CMK (cell line): ENCODE results near the gene MFSD12.
"Not testable (repeated sequence)": the region's sequence is repeated elsewhere in the genome, so short reads cannot be mapped to it uniquely, and the experiment has no call there.

Experiments used
- DNase-seq: peaks from one replicate; pipeline ENCODE4 v3.0.0-alpha.2; 2010; ENCODE audit warnings: low read depth

The MFSD12 gene

DNA sequence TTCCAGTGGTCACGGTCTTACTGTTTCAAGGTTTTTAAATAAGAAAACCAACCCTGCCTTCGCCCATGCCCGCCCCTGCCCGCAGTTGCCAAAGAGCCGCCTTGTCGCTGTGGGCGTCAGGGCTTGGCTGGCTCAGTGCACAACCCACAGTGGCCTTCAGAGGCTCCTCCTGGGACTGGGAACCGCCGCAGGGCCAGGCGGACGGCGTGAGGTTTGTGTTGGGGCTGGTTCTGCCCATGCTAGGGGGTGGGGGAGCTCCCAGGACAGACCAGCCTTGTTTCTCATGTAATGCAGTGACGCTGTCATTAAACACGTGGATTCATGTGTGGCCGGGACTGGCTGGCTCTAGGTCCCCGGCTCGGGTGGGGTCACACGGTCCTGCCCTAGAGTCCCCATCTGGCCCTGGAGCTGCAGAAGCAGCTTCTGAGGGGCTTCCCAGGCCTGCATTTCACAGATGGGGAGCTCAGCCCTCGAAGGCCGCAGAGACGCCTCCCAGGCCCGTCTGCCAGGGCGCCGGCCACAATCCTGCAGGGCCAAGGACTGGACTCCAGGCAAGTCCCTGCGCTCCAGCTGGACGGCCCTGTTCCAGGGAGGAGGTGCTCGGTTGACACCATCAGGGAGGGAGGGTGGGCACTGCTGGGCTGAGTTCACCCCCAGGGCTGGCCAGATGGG is 20.8 kb downstream of the MFSD12 start:
- no peak for DNase-seq

DNA sequence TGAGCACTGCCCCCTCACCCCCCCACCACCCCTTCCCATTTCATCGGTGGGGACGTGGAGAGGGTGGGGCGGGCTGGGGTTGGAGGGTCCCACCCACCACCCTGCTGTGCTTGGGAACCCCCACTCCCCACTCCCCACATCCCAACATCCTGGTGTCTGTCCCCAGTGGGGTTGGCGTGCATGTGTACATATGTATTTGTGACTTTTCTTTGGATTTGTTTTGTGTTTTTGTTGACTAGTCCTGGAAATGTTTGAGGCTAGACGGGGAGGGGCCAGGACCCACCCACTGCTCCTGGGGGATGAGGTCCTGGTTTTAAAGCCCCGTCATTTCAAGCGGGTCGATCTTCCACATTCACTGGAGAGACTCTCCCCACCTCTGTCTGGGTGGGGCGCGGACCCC is 21.4 kb downstream of the MFSD12 start:
- DNase-seq: no peak

DNA sequence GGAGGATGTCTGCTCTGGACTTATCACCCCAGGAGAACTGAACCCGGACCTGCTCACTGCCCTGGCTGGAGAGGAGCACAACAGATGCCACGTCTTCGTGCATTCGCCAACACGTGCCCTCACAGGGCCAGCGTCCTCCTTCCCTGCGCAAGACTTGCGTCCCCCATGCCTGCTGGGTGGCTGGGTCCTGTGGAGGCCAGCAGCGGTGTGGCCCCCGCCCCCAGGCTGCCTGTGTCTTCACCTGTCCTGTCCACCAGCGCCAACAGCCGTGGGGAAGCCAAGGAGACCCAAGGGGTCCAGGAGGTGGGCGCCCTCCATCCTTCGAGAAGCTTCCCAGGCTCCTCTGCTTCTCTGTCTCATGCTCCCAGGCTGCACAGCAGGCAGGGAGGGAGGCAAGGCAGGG is 21.8 kb downstream of the MFSD12 start:
- DNase-seq: no peak

DNA sequence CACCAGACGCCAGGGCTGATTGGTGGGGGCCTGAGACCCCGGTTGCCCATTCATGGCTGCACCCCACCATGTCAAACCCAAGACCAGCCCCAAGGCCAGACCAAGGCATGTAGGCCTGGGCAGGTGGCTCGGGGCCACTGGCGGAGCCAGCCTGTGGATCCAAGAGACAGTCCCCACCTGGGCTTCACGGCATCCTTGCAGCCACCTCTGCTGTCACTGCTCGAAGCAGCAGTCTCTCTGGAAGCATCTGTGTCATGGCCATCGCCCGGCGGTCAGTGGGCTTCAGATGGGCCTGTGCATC is 22.2 kb downstream of the MFSD12 start:
- DNase-seq: no peak

DNA sequence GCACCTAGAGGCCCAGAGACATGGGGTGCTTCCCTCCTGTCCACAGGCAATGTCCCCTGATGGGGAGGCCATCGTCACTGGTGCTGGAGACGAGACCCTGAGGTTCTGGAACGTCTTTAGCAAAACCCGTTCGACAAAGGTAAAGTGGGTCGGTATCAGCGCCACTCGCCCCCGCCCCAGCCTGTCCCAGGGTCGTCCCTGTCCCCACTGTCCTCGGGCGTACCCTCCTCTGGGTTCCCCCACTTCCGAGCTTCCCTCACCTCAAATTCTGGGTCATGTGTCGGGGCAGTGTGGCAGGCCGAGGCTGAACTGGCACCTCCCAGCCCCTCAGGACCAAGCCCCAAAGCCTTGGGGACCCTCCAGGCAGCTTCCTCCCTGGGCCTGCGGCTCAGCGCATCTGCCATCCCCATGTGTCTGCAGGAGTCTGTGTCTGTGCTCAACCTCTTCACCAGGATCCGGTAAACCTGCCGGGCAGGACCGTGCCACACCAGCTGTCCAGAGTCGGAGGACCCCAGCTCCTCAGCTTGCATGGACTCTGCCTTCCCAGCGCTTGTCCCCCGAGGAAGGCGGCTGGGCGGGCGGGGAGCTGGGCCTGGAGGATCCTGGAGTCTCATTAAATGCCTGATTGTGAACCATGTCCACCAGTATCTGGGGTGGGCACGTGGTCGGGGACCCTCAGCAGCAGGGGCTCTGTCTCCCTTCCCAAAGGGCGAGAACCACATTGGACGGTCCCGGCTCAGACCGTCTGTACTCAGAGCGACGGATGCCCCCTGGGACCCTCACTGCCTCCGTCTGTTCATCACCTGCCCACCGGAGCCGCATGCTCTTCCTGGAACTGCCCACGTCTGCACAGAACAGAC is 22.8 kb downstream of the MFSD12 start:
- DNase-seq: no peak

DNA sequence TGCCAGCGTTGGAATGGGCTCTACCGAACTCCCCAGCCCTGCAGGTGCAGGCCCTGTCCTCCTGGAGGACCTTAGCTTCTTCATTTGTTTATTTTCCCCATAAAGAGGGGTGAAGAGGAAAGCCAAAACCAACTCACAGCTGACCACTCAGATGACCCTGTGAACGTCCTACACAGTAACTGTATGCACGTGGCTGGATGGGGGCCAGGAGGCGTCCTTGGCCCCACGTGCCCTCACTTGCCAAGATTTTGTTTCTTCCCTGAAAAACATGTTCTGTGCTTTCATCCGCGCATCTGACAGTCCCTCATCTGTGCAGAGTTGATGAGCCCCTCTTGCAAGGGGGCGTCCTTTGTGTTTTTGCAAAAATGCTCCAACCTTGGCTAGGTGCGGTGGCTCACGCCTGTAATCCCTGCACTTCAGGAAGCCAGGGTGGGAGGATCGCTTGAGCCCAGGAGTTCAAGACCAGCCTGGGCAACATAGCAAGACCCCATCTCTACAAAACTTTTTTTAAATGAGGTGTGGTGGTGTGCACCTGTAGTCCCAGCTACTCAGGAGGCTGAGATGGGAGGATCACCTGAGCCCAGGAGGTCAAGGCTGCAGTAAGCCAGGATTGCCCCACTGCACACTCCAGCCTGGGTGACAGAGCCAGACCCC is 23.7 kb downstream of the MFSD12 start:
- DNase-seq: no peak

DNA sequence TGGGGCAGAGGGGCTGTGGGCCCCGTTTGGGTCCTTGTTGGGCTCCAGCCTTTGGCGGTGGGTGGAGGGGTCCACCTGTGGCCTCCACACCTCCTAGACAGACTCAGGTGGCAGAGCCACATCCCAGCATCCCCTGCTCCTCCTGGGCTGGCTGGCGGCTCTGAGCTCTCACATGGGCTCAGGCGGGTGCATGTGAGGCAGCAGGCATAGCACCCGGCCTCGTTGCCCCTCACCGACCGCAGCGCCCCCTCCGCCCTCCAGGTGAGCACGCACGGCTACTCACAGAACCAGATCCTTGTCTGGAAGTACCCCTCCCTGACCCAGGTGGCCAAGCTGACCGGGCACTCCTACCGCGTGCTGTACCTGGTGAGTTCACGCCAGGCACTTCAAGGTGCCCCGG is 24.4 kb downstream of the MFSD12 start:
- DNase-seq: no peak

DNA sequence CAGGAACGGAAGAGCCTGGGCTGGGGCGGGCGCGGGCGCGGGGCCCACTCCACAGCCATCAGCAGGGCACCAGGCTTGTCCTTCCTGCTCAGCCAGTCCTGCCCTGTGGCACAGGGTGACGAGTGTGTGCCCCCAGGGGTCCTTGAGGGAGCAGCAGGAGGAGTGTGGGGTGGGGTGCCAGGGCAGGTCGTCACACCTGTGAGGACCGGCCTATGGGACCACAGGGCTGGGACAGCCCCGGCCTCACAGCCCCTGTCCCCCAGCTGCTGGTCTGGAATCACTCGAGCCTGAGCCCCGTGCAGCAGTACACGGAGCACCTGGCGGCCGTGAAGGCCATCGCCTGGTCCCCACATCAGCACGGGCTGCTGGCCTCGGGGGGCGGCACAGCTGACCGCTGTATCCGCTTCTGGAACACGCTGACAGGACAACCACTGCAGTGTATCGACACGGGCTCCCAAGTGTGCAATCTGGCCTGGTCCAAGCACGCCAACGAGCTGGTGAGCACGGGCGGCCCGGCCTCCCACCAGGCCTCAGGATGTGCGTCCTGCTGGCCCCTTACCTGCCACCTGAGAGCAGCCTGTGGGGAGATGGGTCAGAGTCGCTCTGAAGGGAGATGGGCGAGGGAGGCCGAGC is 25.1 kb downstream of the MFSD12 start:
- no peak for DNase-seq

DNA sequence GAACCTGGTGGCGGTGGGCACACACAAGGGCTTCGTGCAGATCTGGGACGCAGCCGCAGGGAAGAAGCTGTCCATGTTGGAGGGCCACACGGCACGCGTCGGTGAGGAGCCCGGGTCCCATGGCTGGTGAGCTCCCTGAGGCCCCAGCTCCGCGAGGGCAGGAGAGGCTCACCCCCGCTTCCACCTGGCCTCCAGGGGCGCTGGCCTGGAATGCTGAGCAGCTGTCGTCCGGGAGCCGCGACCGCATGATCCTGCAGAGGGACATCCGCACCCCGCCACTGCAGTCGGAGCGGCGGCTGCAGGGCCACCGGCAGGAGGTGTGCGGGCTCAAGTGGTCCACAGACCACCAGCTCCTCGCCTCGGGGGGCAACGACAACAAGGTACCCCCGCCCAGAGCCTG is 25.7 kb downstream of the MFSD12 start:
- no peak for DNase-seq

DNA sequence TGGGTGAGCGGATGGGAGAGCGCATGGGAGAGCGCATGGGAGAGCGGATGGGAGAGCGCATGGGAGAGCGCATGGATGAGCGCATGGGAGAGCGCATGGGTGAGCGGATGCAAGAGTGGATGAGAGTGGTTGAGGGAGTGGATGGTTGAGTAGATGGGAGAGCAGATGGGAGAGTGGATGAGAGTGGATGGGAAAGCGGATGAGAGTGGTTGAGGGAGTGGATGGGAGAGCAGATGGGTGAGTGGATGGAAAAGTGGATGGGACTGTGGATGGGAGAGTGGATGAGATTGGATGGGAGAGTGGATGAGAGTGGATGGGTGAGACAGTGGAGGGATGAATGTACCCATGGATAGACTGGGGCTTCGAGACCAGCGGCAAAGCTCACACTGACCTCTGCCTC is 27.0 kb downstream of the MFSD12 start:
- no peak for DNase-seq

DNA sequence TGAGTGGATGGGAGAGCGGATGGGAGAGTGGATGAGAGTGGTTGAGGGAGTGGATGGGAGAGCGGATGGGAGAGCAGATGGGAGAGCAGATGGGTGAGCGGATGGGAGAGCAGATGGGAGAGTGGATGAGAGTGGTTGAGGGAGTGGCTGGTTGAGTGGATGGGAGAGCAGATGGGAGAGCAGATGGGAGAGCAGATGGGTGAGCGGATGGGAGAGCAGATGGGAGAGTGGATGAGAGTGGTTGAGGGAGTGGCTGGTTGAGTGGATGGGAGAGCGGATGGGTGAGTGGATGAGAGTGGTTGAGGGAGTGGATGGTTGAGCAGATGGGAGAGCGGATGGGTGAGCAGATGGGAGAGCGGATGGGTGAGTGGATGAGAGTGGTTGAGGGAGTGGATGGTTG is 28.1 kb downstream of the MFSD12 start:
- DNase-seq: not testable (repeated sequence)

DNA sequence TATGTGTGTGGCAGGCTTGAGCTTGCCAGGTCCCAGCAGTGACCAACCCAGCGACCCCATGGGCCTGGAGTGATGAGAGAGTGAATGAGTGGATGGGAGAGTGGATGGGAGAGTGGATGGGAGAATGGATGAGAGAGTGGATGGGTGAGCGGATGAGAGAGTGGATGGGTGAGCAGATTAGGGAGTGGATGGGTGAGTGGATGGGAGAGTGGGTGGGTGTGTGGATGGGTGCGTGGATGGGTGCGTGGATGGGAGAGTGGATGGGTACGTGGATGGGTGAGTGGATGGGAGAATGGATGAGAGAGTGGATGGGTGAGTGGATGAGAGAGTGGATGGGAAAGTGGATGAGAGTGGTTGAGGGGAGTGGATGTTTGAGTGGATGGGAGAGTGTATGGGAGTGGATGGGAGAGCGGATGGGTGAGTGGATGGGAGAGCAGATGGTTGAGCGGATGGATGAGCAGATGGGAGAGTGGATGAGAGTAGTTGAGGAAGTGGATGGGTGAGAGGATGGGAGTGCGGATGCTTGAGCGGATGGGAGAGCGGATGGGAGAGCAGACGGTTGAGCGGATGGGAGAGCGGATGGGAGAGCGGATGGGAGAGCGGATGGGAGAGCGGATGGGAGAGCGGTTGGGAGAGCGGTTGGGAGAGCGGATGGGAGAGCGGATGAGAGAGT is 28.7 kb downstream of the MFSD12 start:
- no peak for DNase-seq

DNA sequence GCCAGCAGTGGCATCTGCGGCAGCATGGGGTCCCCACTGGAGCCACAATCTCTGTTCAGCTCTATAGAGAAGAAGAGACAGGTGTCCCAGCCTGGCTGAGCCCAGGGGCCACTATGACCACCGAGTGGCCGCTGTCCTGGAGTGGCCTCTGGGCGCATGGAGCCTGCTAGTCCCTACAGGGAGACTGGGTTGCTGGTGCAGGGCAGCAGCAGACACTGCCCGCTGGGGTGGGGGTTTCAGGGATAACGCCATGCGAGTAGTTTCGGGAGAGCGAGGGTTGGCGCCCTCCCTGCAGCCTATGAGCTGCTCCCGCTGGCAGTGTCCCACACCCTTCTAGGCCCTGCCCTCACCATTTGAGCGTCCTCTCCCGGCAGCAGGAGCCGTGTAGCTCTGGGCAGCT is 29.3 kb downstream of the MFSD12 start:
- no peak for DNase-seq

DNA sequence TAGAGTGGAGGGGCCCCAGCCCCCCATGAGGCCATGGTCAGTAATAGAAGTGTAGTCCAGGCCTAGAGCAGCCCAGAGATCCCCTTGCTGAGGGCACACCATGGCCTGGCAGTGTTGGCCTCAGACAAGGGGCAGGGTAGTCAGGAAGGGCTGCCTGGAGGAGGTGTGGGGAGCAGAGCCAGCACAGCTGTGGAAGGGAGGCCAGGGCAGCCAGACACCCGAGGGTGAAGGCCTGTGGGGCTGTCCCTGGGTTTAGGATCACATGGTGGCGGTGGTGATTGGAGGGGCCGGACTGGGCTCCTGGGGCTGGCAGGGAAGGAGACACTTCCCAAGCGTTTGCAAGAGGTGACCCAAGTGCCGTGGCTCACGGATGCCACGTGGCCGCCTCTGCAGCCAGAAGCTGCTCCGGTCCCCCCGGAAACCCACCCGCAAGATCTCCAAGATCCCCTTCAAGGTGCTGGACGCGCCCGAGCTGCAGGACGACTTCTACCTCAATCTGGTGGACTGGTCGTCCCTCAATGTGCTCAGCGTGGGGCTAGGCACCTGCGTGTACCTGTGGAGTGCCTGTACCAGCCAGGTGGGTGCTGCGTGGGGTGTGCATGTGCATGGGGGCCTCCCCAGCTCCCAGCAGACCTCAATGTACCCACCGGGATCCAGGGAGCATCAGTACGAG is 30.0 kb downstream of the MFSD12 start:
- DNase-seq: no peak

DNA sequence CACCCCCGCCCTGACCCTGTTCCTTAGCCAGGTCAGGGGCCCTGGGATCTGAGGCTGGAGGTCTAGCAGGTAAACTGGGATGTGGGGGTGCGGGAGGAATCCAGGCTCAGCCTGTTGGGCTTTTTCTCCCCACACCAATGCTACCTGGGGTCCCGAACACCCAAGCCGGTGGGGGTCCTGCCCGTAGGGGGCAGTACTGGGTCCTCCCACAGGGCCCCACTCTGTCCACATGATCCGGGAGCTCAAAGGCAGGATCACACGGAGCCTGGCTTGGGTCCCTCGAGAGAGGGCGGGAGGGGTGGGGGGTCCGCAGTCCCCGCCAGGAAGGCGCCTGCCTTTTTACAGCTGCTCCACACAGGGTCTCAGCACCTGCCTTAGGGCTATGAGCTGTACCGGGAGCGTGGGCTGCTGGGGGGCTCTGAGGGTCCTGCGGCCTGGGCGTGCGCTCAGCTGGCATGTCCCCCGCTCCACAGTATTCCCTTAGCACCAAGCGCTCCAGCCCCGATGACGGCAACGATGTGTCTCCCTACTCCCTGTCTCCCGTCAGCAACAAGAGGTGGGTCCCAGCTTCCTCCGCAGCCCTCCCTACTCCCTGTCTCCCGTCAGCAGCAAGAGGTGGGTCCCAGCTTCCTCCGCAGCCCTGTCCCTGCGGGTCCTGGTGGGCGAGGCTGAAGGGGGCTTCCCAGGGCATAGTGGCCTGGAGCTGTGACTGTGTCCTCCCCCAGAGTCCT is 30.7 kb downstream of the MFSD12 start:
- DNase-seq: no peak

DNA sequence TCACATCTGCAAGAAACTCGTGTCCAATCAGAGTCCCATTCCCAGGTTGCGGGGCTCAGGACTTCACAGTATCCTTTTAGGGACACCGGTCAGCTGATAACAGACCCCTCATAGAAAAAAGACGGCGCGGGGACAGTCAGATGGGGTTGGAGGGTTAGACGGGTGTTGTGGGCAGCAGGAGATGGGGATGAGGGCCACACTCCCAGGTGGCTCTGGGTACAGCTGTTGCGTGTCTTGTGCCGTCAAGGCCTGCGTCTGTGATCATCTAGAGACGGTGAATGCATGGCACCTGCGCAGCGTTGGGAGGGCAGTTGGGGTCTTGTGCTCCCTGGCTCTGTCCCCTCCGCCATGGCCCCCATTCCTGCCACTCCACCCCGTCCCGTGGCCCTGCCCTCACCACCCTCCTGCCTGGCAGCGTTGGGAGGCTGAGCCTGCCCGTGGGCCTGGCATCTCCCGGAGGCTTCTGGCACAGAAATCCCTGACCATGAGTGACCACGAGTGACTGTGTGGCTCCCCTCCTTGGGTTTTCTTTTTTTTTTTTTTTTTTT is 32.4 kb downstream of the MFSD12 start:
- no peak for DNase-seq

DNA sequence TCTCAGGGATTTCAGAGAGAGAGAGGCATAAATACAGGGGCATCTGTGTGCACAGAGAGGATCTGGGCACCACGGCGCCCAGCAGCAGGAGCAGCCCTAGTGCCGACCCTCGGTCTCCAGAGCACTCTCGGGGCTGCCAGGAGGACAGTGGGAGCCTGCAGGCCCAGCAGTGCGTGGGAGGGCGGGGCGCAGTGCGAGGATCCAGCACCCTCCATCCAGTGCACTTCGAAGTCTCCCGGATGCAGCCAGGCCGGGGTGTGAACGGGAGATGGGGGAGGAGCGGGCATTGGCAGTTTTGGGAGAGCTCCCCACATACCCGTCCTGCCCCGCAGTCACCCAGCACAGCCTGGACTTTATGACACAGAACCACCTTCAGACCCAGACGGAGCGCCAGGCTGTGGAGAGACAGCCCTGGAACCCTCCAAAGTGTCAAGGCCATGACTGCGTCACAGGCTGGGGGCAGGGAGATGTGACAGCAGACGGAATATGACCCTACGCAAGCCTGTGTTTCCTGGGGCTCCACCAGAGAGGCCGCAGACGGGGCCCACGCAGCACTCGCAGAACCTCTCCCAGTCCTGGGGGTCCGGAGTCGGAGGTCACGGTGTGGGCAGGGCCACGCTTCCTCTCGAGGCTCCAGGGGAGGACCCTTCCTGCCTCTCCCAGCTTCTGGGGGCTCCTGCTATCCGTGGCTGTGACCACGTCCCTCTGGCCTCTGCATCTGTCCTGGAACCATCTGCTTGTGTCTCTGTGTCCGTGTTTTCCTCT is 33.1 kb downstream of the MFSD12 start:
- DNase-seq: no peak

DNA sequence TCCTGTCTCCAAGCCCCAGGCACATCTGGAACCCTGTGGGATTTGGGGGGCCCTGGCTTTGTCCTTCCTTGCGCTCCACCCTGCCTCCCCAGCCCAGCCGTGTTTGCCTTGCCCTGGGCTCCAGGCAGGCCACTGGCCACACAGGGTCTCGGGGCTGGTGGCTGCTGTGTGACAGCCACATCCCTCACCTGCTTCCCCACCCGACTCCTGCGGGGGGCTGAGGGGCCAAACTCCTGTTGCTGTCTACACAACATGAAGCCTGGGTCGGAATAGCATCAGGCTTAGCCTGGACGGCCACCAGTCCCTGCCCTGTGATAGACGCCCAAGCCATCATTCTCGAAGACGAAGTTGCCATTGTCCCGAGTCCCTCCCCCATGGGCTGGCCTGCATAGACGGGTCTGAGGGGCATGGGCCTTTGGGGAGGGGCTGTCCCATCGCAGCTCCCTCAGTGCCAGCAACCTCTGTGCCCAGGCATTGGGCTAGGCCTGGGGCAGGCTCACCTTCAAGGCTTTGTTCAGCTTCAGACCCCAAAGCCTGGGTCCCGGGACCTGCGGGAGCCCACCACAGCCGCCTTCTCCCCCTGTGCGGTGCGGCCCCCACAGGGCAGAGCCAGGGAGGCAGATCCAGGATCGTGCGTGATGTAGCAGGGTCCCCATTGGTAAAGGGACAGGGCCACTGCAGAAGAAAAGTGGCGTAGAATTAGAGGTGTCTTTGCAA is 33.9 kb downstream of the MFSD12 start:
- DNase-seq: no peak
